GM12891 (cell line): ENCODE data around the gene CHI3L1.

Experiments
- DNase-seq: peaks from one replicate; pipeline ENCODE4 v3.0.0; 2011; ENCODE audit warnings: low spot score; ENCODE audit not compliant: insufficient read length
- FAIRE-seq: peaks from 2 replicates; lab custom pipeline; 2011; peaks lifted over from hg19 to GRCh38; lab: Jason Lieb, UNC
- PAX5 ChIP-seq: IDR thresholded peaks from 2 replicates; pipeline ENCODE4 v1.6.1; 2011; ENCODE audit warnings: low read length, moderate library complexity, mild to moderate bottlenecking; ENCODE audit not compliant: insufficient read depth, severe bottlenecking
- POLR2A ChIP-seq: IDR thresholded peaks from 2 replicates; pipeline ENCODE4 v1.6.1; 2011; ENCODE audit warnings: low read depth, low read length, control low read depth
- POLR2AphosphoS5 ChIP-seq: IDR thresholded peaks from 2 replicates; pipeline ENCODE4 v1.6.1; 2011; ENCODE audit warnings: low read depth, low read length, control low read depth
- POU2F2 ChIP-seq: IDR thresholded peaks from 2 replicates; pipeline ENCODE4 v1.6.1; 2011; ENCODE audit warnings: low read depth, mild to moderate bottlenecking, control low read depth, low read length, moderate library complexity
- SPI1 ChIP-seq: IDR thresholded peaks from 2 replicates; pipeline ENCODE4 v1.6.1; 2011; ENCODE audit warnings: low read depth, low read length, control low read depth
- TAF1 ChIP-seq: IDR thresholded peaks from 2 replicates; pipeline ENCODE4 v1.6.1; 2011; ENCODE audit warnings: low read depth, low read length, control low read depth

CHI3L1 gene

GRCh38 chr1:203151362-203152157 lies 34.9 kb downstream of the CHI3L1 start:
- TF ChIP-seq POLR2AphosphoS5 (no peak), POLR2A (no peak), SPI1 (no peak), PAX5 (no peak), POU2F2 (no peak), TAF1 (no peak)
- FAIRE-seq: no peak
- no peak for DNase-seq

DNA sequence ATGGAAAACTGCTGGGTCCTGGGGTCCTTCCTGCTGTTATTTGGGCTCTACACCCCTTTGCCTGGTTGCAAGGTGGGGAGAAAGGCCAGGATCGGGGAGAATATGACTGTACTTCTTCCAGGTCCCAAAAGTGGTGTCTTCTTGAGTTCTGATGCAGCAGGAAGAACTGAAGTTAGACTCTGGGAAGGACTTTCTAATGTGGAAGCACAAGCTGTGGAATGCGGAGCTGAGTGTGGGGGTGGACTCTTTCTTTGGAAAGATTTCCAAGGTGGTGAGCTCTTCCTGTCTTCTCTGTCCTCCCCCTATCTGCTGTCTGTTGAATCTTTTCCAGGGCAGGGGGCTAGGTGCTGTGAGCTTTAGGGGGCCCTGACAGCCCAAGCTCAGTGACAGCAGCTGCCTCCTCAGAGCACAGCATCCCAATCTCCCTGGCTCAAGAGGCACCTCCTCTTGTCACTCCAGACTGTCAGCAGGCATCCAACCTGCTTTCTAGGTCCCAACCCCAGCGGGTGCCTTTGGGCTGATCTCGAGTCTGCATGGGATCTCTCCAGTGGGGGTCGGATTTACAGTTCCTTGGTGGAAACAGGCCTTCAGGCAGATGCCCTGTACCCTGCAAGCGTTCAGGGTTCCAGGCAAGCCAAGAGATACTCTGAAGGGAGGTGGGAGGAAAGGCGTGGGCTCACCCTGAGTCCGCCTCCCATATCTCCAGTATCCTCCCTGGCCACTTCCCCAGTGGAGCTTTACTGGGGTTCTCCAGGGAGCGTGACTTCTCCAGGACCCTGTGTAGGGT lies 35.8 kb downstream of the CHI3L1 start:
- DNase-seq (no peak), FAIRE-seq (no peak)
- TF ChIP-seq POLR2AphosphoS5: no peak
- no peak for TF ChIP-seq PAX5
- no peak for TF ChIP-seq SPI1
- TF ChIP-seq TAF1: no peak
- no peak for TF ChIP-seq POU2F2
- no peak for TF ChIP-seq POLR2A

- FAIRE-seq (no peak), DNase-seq (no peak)
- TF ChIP-seq POLR2A (no peak), POLR2AphosphoS5 (no peak), PAX5 (no peak), POU2F2 (no peak), TAF1 (no peak), SPI1 (no peak)
Measured at GRCh38 chr1:203149188-203149840, 37.2 kb downstream of the CHI3L1 start.

- DNase-seq (no peak), FAIRE-seq (no peak)
- TF ChIP-seq SPI1: no peak
- TF ChIP-seq POLR2AphosphoS5: no peak
- no peak for TF ChIP-seq POLR2A
- no peak for TF ChIP-seq POU2F2
- TF ChIP-seq TAF1: no peak
- no peak for TF ChIP-seq PAX5
Measured at GRCh38 chr1:203148579-203148978, 37.9 kb downstream of the CHI3L1 start.

- no peak for FAIRE-seq
- DNase-seq: no peak
- no peak for TF ChIP-seq POLR2AphosphoS5
- TF ChIP-seq PAX5: no peak
- TF ChIP-seq POLR2A: no peak
- no peak for TF ChIP-seq POU2F2
- no peak for TF ChIP-seq SPI1
- TF ChIP-seq TAF1: no peak
Measured at GRCh38 chr1:203148127-203148526, 38.4 kb downstream of the CHI3L1 start.

DNA sequence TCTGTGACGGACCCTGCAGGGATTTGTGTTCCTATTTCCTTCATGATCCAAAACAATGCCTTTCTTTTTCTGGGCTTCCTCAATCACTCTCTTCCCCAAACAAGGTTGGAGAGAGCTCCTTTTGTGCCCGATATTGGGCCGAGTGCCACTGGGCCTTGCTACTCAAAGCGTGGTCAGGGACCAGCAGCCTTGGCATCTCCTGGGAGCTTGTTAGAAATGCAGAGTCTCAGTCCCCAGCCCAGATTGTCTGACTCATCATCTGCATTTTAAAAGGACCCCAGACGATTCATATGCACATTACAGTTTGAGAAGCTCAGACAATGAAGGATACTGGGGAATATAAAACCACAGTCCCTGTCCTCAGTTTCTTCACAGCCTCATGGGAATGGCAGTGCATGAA lies 39.1 kb downstream of the CHI3L1 start:
- DNase-seq (no peak), FAIRE-seq (no peak)
- TF ChIP-seq SPI1 (no peak), PAX5 (no peak), POLR2AphosphoS5 (no peak), POU2F2 (no peak), TAF1 (no peak), POLR2A (no peak)

- TF ChIP-seq PAX5: no peak
- TF ChIP-seq TAF1: no peak
- no peak for TF ChIP-seq POU2F2
- no peak for TF ChIP-seq SPI1
- FAIRE-seq: no peak
- no peak for DNase-seq
Measured at GRCh38 chr1:203146537-203146936, 40.0 kb downstream of the CHI3L1 start.

GRCh38 chr1:203146042-203146369 lies 40.5 kb downstream of the CHI3L1 start:
- FAIRE-seq (no peak), DNase-seq (no peak)
- TF ChIP-seq POU2F2 (no peak), POLR2AphosphoS5 (no peak), PAX5 (no peak), SPI1 (no peak), POLR2A (no peak), TAF1 (no peak)

DNA sequence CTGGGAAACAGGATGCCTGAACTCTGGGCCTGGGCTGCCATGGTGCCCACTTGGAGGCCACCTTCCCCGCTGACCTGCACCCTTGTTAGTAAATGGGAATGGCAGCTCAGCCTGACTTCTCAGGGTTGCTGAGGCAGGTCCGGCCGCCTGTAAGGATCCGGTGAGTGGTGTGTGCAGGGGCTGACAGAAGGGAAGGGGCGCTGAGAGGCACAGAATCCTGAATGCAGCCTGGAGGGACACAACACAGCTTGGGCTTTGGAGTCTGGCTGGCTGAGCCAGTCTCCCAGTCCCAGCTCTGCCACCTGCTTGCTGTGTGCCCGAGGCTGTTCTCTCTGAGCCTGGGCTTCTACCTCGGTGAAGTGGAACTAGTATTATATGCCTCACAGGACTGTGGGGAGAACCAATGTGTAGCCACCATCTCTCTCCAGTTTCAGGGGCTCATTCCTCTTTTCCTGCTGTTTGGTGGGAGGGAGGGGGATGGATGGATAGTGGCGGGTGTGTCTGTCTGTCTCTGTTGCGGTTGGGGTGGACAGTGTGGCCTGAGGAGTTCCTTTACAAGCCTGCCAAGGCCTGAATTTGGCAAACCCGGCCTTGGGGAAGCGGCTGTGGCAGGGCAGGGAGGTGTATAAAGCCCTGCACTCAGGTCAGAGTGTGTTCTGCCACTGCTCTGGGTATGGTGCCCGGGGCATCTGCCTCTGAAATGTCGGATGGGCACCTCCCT lies 41.0 kb downstream of the CHI3L1 start:
- no peak for FAIRE-seq
- no peak for DNase-seq
- no peak for TF ChIP-seq SPI1
- TF ChIP-seq PAX5: no peak
- TF ChIP-seq POLR2AphosphoS5: no peak
- TF ChIP-seq TAF1: no peak
- TF ChIP-seq POLR2A: no peak
- no peak for TF ChIP-seq POU2F2
